HG03457 (cell line): ENCODE measurements around the gene ASAH2B.
"Not testable (repeated sequence)": the region's sequence is repeated elsewhere in the genome, so short reads cannot be mapped to it uniquely, and the experiment has no call there.

Experiments used
- ATAC-seq: cut with Tn5 transposase; IDR thresholded peaks from one replicate; pipeline ENCODE4 v1.9.1; 2021; ENCODE audit warnings: moderate number of reproducible peaks; ENCODE audit not compliant: unreplicated experiment

Gene ASAH2B

DNA sequence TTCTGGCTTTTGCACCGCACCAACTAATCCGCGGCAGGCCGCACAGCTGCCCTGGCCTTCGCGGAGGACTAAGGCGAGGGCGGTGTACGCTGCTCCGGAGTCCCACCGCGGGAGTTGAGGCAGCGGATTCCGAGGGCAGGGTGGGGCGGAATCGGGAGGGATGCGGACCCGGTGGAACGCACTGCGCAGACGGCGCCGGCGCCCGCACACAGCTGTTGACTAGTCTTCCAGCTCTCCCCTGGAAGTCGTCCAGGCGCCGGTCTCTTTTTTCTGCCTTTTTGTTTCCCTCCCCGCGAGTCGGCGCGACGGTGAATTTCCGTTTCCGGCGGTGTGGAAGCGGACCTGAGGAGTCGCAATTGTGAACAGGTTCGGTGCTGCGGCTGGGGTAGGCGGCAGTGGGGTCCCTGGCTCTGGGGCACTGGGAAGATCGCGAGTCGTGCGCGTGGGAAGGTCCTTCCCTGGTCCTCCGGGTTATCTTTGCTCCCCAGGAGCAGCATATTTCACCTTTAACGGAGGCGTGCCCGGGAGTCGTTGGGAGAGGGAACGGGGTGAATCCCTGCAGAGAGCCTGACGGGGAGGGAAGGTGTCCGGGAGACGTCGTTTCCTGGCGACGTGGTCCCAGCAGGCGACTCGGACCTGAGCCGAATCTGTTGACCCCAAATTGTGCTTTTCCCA, at the start of gene ASAH2B:
Gene ASAH2B (plus strand): TSS at position 319 of the 675 bp plus-strand sequence. CDS start 5,195 bp downstream, outside the sequence.
- ATAC-seq: peak; percentile 78

DNA sequence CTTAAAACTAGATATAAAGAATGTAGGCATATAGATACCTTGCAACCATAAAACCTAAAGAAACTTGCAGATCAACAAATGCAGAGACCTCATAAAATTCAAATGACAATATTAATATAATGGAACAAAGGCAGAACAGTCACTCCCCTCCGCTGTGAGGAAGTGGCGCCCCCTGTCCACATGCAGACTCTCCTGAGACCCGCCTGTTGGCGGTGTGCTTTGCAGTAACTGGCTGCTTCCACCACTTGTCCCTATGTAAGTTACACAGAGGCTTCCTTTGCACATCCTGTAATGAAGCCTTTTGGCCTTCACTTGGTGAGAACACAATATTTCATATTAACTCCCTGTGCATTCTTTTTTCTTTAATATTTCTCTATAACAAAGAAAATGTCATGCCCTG, 41.9 kb upstream of the ASAH2B start:
- not testable (repeated sequence) for ATAC-seq

DNA sequence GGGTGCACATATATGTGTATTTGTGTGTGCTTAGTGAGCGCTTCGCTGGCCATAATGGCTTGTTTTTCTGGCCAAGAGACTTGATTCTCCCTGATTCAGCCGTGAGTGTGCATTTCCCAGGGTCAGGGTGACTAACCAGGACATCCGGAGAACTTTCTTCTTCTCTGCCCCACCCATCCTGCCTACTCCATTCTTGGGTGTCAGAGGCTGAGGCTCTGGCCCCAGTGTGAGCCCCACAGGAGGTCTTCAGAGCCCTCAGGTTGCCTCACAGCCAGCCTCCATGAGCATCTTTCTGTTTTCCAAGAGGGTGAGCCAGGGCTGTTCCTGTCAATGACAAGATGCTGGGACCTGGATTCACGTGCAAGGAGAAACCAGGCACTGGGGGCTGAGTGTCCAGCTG, 37.8 kb upstream of the ASAH2B start:
- not testable (repeated sequence) for ATAC-seq

DNA sequence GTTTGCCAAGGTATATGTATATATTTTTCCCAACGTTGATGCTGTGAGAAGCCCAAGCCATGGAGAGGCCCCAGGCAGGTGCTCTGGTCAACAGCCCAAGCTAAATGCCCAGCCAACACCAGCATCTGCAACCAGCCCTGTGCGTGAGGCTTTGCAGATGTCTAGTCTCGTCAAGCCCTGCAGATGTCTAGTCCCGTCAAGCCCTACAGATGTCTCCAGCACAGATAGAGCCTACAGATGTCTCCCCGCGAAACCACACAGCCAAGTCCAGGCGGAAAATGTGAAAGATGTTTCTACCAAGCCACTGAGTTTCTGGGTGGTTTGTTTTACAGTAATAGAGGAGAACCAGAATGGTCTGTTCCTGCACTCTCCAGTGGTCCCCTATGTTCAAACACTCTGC, 36.7 kb upstream of the ASAH2B start:
- not testable (repeated sequence) for ATAC-seq

DNA sequence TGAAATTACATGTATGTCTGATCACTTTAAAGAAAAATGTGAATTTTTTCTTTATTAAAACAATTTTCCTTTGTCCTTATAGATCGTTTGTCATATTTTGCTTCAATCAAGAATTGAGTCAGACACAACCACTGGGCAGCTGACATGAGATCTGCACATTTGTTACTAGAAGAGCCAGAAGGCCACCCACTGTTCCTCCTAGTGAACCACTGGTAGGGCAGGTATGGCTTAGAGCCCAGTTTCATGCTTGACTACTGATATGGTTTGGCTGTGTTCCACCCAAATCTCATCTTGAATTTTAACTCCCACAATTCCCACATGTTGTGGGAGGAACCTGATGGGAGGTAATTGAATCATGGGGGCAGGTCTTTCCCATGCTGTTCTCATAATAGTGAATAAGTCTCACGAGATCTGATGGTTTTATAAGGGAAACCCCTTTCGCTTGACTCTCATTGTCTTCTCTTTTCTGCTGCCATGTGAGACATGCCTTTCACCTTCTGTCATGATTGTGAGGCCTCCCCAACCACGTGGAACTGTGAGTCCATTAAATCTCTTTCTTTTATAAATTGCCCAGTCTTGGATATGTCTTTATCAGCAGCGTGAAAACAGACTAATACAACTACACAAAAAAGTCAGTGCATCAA, 35.2 kb upstream of the ASAH2B start:
- ATAC-seq: not testable (repeated sequence)

DNA sequence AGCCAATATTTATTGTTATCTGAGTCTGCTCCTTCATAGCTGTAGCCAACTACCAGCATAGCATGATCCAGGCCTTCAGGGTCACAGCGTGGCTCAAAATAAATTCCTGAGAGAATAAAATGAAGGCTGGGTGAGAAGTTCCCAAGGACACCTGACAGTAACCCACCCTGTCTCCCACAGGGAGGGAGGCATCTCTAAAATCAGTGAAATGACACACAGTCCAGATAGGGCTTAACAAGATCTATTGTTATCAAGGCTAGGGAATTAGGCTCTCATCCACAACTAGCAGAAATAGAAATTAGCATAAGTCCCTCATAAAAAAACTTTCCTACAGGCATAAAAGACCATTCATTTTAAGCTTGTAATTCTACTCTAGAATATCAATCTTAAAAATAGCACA, 33.7 kb upstream of the ASAH2B start:
- ATAC-seq: not testable (repeated sequence)

DNA sequence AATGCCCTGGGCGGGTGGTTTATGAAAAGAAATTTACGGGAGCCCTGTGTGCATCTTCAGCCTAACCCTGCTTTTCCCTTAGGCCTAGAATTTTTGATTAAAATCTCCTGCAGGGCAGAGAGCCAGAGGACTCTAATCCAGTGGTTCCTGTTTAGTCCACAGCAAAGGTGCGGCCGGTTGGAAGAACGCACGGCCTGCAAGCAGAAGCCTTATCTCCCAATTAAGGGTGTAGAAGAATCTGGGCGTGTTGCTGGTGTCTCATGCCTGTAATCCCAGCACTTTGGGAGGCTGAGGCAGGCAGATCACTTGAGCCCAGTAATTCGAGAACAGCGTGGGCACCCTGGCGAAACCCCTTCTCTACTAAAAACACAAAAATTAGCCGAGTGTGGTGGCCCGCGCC, 29.5 kb upstream of the ASAH2B start:
- ATAC-seq: not testable (repeated sequence)

DNA sequence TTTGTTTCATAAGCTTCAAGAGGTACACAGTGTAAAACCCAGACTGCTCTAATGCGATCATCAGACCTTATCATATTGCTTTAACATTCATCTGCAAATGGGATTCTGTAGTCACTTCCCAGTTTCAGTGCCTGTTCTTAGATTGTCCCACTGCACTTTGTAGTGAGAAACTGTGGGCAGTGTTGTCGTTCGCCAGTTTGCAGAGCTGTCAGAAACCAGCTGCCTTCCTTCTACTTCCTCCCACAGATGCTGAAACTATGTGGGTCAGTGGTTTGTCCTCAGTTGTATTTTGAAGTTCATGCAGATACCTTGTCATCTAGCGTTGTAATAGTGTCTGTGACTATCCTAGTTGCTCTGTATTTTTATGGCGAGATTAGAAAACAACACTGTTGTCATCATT, 15.9 kb upstream of the ASAH2B start:
- peak; percentile 57 for ATAC-seq

DNA sequence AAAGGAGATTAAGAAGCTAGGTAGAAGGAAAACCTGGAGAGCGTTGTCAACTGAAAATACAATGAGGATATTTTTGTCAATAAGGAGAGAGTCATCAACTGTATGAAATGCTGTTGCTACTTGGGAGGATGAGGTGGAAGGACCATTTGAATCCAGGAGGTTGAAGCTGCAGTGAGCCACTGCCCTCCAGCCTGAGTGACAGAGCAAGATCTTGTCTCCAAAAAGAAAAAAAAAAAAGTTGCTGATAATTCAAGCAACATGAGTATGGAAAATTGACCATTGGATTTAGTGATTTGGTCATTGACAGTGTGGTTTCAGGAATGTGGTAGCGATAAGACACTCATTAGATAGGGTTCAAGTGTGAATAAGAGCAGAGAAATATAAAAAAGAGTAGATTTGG, 11.6 kb upstream of the ASAH2B start:
- ATAC-seq: not testable (repeated sequence)

DNA sequence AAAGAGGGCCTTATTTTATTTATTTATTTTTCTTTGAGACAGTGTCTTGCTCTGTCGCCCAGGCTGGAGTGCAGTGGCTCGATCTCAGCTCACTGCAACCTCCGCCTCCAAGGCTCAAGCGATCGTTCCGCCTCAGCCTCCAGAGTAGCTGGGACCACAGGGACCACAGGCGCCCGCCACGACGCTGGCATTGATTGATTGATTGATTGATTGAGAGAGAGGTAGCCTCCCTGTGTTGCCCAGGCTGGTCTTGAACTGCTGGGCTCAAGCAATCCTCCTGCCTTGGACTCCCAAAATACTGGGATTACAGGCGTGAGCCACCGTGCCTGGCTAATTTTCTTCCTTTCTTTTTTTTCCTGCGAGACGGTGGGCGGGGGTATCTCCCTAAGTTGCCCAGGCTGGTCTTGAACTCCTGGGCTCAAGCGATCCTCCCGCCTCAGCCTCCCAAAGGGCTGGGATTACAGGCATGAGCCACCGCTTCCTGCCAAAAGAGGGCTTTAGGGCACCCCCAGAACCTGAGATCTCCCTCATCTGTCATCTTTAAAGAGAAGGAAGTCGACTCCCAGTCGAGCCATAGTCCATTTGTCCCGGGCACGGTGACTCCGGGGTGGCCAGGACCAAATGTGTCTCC, 634 bp upstream of the ASAH2B start:
- ATAC-seq: not testable (repeated sequence)

DNA sequence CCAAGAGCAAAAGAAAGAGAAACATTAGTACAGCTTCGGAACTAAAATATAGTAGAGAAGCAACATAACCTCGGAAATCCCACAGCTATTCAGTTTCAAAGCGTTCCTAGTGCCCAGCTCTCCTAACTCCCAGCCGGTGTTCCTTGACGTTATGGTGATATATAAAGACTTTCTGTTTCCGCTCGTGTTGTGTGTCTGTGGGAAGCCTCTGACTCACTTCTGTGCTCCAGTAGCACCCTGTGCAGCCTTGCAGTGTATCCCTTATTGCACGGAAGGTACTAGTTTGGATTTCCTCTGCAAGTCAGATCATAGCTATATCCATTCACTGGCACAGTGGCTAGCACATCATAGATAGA, 535 bp downstream of the ASAH2B start:
- no peak for ATAC-seq

DNA sequence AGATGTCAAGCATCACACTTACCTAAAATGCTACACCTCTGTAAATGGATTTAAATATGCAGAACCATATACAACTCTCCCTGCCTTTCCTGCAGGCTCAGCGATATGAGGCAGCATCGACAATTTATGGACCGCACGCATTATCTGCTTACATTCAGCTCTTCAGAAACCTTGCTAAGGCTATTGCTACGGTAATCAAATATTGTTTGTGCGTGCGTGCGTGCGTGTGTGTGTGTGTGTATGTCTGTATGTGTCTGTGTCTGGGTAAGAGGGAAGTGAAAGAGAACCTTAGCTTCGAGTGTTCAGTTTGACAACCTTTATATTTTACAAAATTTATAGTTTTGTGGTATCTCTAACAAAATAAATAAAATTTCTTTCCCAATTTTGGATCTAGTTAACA, 3.1 kb downstream of the ASAH2B start:
- ATAC-seq: not testable (repeated sequence)

DNA sequence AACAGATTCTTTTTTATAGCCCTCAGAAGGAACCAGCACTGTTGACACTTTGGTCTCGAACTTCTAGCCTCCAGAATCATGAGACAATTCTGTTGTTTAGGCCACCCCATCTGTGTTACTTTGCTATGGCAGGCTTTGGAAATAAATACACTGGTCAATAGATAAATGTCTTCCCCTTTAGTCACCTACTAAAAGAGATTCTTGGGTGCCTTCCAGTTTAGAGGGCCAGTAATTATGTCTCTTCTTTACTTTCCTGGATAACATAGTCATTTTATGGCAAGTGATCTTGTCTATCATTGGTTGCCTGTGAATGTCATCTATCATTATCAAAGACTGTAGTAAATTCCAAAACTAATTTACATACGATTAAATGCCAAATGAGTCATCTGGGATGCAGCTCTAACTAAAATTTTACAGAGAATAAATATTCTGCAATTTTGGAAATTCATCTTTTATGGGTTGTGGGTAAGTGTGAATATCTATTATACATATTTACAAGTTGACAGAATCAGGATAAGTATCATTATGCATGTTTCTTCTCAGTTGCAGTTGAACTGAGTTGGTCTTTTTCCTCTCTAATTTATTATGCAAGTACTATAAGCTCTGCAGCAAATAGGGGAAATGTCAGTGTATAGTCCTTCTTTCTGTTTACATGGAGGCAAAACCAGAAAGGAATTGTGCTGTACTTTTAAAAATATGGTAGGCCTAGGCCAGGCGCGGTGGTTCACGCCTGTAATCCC, 27.2 kb downstream of the ASAH2B start:
- not testable (repeated sequence) for ATAC-seq

DNA sequence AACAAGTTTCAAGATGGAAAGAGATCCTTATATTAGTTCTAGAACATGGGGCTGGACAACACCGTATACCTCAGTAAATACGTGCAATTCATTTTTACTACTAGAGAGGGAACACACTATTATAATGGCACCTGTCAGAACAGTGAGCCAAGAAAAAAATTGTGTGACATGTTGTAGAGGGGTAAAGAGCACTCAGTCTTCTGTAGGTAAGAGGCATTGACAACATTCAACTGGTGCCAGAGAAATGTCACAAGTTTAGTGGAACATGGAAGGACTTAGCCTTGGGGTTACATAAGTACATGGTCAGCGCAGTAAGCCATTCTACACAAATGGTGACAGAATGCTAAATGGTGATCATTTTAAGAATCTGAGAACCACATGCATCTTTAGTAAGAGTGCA, 32.3 kb downstream of the ASAH2B start:
- not testable (repeated sequence) for ATAC-seq

DNA sequence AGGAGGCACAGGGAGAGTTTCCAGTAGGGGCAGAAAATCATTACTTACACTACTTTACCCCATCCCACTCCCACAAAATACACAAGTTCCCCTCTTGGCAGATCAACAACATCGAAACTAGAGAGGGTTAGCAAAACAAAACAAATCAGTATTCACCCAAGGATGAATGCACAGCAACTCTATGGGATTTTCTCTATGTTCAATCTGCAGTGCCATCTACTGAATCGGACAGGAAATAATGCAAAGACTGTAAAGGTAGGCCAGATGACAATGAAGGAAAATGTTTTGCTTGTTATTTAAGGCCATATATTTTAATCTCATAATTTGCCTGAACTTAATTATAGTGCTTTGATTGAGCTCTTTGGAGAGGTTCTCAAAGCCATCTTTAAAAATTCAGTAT, 35.1 kb downstream of the ASAH2B start:
- ATAC-seq: not testable (repeated sequence)

DNA sequence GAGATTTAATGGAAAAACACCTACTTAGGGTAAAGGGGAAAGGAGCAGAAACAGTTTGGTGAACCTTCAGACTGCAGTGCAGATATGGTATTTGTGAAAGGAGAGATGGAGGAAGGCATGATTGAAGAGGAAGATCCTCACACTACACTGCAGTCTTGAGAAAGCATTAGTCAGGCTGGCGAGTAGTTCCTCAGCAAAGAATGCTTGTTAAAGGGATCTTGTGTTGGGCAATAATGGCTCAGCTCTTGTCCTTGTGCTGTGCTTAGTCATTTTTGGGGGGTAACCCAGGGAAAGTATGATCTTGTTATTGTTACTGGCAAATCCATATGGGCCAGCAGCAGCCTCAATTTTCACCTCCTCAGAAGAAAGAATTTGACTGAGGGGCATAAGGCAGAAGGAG, 40.3 kb downstream of the ASAH2B start:
- ATAC-seq: not testable (repeated sequence)

DNA sequence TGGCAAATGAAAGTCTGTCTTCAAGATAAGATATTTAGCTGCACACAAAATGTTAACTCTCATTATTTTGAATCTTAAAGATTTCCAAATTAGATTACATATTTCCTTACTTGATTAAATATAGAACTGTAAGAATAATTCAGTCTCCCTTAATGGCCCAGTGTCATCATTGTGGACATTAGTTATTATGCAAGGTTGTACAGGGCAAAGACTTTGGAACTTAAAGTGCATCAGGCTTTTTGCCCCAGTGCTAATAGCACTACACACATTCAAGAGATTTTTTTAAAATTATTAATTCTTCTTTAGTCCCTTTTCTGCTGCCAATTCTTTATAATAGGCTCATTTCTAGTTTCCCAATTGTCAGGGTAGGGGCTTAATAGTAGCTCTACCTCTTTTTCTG, 42.3 kb downstream of the ASAH2B start:
- not testable (repeated sequence) for ATAC-seq

DNA sequence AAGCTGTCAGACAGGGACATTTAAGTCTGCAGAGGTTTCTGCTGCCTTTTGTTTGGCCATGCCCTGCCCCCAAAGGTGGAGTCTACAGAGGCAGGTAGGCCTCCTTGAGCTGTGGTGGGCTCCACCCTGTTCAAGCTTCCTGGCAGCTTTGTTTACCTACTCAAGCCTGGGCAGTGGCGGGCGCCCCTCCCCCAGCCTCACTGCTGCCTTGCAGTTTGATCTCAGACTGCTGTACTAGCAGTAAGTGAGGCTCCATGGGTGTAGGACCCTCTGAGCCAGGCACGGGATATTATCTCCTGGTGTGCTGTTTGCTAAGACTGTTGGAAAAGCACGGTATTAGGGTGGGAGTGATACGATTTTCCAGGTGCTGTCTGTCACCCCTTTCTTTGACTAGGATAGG, 48.2 kb downstream of the ASAH2B start:
- not testable (repeated sequence) for ATAC-seq

DNA sequence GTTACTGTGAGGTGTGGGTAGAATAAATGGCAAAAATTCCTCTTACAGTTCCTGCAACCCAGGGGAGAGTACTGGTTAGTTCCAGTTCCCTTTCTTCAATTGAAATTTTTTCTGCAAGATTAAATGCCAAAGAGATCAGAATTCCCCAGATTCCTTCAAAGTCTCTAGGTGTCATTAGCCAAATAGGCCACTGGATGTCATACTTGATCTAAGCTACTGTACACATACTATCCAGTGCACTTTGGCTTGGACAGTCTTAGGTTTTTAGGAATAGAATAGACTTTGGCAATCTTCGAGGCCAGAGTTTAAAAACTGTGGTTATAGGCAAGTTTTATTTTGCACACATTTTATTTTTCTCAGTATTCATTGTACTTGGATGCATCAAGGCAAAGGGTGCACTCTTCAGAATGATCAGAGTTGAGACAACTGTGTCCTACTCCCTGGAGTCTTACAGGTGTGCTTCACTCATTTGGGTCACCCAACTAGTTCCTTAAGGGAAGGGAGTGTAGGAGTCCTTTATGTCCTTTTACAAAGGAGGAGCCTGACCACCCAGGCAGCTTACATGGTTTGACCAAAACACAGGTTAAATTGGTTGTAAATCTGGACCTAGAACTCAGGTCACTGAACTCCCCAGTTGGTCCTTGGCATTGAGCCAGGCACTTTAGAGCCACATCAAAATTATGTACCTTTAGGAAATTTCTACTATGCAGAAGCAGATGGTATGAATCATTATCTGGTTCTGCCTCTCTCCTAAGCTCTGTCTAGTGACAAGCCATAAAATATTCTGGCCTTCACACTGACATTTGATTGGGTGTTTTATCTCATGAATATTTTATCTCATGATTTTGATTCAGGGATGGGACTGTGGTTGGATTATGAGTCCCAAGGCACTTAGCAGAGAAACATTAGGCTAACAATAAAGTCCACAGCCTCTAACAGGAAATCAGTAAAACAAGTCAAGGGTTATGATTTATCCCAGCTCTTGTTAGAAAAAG, 49.5 kb downstream of the ASAH2B start:
- ATAC-seq: no peak

DNA sequence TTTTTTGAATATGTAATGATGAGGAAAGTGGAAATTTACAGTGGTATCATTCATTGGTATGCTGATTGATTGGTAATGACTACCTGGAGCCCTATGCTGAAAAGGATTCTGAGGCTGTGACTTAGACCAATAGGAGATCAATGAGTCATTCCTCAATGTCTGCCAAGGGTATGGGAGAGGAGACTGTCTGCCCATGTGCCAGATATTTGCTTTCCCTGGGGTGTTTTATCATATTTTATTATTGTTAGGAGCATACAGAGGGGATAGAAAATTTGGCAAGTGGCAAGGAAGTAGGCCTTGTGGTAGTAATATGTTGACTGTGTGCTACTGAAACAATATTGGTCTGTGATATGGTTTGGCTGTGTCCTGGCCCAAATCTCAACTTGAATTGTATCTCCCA, 54.8 kb downstream of the ASAH2B start:
- no peak for ATAC-seq
